ENCODE data around the gene C11orf98. TPM values are rescaled to one million over a fixed set of nuclear protein-coding genes. Genes with fewer than 3 reads are reported as not detected.

C11orf98 gene
- total and polyA plus RNA-seq, 5 donors from 2014 or later: 30.5 to 149 (median 127) TPM

DNA sequence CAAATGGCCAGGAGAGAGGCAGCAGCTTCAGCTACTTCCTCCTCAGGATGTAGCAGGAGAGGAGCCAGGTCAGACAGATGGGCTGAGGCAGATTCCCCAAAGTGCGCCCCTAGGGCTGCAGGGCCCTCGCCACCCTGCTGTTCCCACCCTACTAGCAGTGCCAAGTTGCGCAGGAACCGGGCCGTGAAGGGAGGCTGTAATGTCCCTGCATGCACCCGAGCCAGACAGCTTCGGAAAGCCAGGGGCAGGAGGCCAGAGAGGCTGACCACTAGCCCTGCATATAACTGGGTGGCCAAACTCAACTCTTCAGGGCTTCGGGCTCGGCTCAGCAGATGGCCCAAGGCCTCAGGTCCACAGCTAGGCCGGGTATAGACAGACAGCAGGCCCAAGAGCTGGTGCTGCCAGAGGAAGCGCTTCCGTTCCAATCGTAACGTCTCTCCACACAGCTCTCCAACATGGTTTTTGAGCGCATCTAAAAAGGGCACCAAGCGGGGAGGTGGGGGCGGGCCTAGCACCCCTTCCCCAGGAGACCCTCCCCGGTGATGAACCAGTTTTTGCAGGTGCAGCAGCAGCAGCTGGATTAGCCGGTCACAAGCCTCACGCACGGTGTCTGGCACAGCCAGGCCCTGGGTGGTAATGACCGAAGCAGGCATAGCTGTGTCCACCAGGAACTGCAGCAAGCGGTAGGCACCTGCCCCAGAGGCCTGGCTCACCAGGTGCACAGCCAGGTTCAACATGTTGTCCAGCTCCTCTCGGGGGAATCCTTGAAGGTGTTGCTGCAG is 16.6 kb downstream of the C11orf98 start:
- DNase-seq (no peak), ATAC-seq (ENCODE audit: low read depth in 2 of 2) (no peak)
- H3K36me3 ChIP-seq (ENCODE audit: control insufficient read depth, insufficient read depth, low read length): peaks cover 12% of the 10 kb centered on the region
- H3K27me3 Mint-ChIP-seq: peaks cover 2% of the 10 kb centered on the region
- no peaks in the 10 kb centered on the region for H3K9me3 ChIP-seq (ENCODE audit: control insufficient read depth in 2 of 2, low read length in 2 of 2)
- H3K36me3 Mint-ChIP-seq: no peaks in the 10 kb centered on the region
- peaks cover 44% of the 10 kb centered on the region for H3K4me1 ChIP-seq (ENCODE audit: control insufficient read depth, insufficient read depth, low read length, poor library complexity, severe bottlenecking)
- H3K4me3 Mint-ChIP-seq: no peak overlapping the region
- H3K4me1 Mint-ChIP-seq: peaks cover 6 to 52% (median 21%) of the 10 kb centered on the region in 4 donors
- no peak overlapping the region for H3K27ac Mint-ChIP-seq
- no peaks in the 10 kb centered on the region for H3K27me3 ChIP-seq (ENCODE audit: control insufficient read depth, insufficient read depth, low read length)
- no peak overlapping the region for H3K4me3 ChIP-seq (ENCODE audit: low read depth, low read length)
- no peaks in the 10 kb centered on the region for H3K9me3 Mint-ChIP-seq
- no peak overlapping the region for H3K27ac ChIP-seq (ENCODE audit: insufficient read depth, low read length, poor library complexity, severe bottlenecking)

DNA sequence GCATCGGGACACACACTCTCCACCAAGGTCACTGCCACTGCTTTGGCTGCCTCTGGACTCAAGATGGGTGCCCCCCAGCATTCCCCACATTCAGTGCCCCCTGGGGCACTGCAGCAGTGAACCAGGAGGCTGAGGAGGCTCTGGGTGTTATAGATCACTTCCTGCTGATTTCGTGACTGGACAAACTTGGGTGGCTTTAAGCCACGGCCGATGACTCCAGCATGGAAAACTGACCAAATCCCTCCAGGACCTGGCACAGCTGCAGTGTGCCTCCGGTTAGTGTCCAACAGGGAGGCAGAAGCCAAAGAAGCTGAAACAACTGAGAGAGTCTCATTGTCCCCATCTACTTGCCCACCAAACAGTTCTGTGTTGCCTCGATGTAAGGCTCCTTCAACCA is 17.4 kb downstream of the C11orf98 start:
- peaks cover 38% of the 10 kb centered on the region for H3K4me1 ChIP-seq (ENCODE audit: control insufficient read depth, insufficient read depth, low read length, poor library complexity, severe bottlenecking)
- H3K4me1 Mint-ChIP-seq: peaks cover 4 to 54% (median 17%) of the 10 kb centered on the region in 4 donors
- no peak overlapping the region for H3K27ac ChIP-seq (ENCODE audit: insufficient read depth, low read length, poor library complexity, severe bottlenecking)
- no peaks in the 10 kb centered on the region for H3K27me3 ChIP-seq (ENCODE audit: control insufficient read depth, insufficient read depth, low read length)
- ATAC-seq (ENCODE audit: low read depth in 2 of 2) (no peak), DNase-seq (no peak)
- H3K36me3 ChIP-seq (ENCODE audit: control insufficient read depth, insufficient read depth, low read length): peaks cover 17% of the 10 kb centered on the region
- no peak overlapping the region for H3K4me3 ChIP-seq (ENCODE audit: low read depth, low read length)
- no peak overlapping the region for H3K27ac Mint-ChIP-seq
- no peaks in the 10 kb centered on the region for H3K36me3 Mint-ChIP-seq
- H3K9me3 ChIP-seq (ENCODE audit: control insufficient read depth in 2 of 2, low read length in 2 of 2): no peaks in the 10 kb centered on the region
- H3K27me3 Mint-ChIP-seq: no peaks in the 10 kb centered on the region
- H3K9me3 Mint-ChIP-seq: no peaks in the 10 kb centered on the region
- H3K4me3 Mint-ChIP-seq: no peak overlapping the region

DNA sequence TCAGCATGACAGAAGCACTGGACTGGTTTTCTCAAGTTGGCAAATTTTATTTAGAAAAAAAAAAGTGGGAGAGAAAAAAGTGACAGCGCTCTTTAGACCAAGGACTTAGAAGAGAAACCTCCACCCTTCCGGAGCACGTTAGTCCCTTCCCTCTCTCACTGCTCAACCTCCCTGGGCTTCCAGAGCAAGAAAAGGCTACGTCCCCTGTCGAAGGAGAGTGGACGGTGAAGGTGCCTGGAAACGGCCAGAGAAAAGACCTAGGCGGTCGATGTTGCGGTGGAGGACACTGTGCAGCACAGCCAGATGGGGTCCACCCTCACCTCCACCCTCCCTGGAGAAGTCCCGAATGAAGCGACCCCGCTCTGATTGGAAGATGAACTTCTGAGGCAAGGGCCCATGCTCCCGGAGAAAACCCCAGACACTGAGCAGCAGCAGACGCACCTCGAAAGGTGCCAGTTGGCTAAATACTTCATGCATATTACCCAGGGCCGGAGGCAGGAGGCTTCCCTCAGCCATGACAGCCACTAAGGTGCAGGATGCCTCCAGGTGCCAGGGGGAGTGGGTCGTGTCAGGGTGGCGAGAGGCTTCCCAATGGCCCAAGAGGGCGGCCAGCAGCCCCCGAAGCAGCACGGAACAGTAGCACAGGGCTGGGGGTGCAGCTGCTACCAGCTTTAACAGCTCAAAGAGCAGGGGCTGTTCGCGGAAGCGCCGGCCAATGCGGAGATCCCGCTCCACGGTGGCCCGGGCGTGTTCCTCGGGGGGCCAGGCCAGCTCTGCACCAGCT is 18.0 kb downstream of the C11orf98 start:
- Histone ChIP-seq H3K9me3 (ENCODE audit: control insufficient read depth in 2 of 2, low read length in 2 of 2) (no peaks in the 10 kb centered on the region), H3K4me3 (ENCODE audit: low read depth, low read length) (peak overlapping the region; percentile 72), H3K27ac (ENCODE audit: insufficient read depth, low read length, poor library complexity, severe bottlenecking) (peak overlapping the region; percentile 92), H3K4me1 (ENCODE audit: control insufficient read depth, insufficient read depth, low read length, poor library complexity, severe bottlenecking) (peaks cover 32% of the 10 kb centered on the region), H3K36me3 (ENCODE audit: control insufficient read depth, insufficient read depth, low read length) (peaks cover 19% of the 10 kb centered on the region), H3K27me3 (ENCODE audit: control insufficient read depth, insufficient read depth, low read length) (no peaks in the 10 kb centered on the region)
- DNase-seq: no peak
- Mint-ChIP-seq H3K4me1 (peaks cover 0 to 50% (median 13%) of the 10 kb centered on the region in 4 donors), H3K4me3 (peak overlapping the region; percentile 95 to 97 (median 96)), H3K9me3 (no peaks in the 10 kb centered on the region), H3K27ac (peak overlapping the region; percentile 76 to 98 (median 95)), H3K36me3 (no peaks in the 10 kb centered on the region), H3K27me3 (no peaks in the 10 kb centered on the region)
- ATAC-seq (ENCODE audit: low read depth in 2 of 2): no peak

DNA sequence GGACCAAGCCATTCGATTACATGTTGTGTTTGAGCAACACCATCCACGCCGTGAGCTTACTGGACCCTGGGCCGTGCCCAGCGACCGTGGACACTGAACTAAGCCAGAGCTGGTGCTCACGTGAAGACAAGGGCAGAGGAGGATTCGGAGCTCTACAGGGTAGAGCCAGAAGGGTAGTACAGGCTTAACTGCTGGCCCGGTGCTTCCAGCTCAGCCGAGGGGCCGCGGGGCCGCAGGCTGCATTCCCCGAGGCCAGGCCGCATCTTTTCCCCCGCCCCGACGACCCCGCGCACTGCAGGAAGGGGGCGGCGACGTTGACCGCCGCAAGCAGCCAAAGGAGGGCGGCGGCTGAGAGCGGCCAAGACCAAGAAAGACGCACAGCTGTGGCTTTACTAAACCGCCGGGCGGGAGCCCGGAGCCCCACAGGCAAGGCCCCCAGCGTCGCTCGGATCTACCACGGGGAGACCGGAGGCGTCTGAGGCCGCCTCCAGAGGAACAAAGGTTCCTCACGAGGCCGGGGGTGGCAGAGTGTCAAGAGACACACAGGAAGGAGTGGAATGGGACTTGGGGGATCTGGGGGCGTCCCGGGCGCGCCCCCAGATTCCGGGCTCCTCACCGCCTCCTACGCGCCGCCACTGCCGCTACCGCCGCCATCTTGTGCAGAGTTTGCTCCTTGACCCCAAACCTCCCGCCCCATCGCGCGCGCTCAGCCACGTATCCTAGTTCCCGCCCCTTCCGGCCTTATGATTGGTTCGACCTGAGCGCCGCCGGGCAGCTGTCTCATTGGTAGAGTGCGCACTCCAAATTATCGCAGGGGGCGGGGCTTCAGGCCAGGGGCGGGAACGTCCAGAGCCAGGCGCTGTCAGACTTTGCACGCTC is 18.8 kb downstream of the C11orf98 start, which contains the start of gene GANAB:
GANAB (minus strand) TSS at position 668 of the 879 bp plus-strand sequence; CDS start at position 654, 14 bp downstream.
- peaks cover 19% of the 10 kb centered on the region for H3K36me3 ChIP-seq (ENCODE audit: control insufficient read depth, insufficient read depth, low read length)
- no peaks in the 10 kb centered on the region for H3K27me3 ChIP-seq (ENCODE audit: control insufficient read depth, insufficient read depth, low read length)
- DNase-seq: peak; percentile 97 to 99 (median 99)
- no peaks in the 10 kb centered on the region for H3K9me3 ChIP-seq (ENCODE audit: control insufficient read depth in 2 of 2, low read length in 2 of 2)
- Mint-ChIP-seq H3K27ac (peak within 1 kb of the TSS; percentile 76 to 98 (median 95)), H3K27me3 (no peaks in the 10 kb centered on the region), H3K9me3 (no peaks in the 10 kb centered on the region), H3K4me3 (peak within 1 kb of the TSS; percentile 95 to 97 (median 96)), H3K36me3 (no peaks in the 10 kb centered on the region), H3K4me1 (peaks cover 0 to 48% (median 13%) of the 10 kb centered on the region in 4 donors)
- H3K4me3 ChIP-seq (ENCODE audit: low read depth, low read length): peak within 1 kb of the TSS; percentile 87
- ATAC-seq (ENCODE audit: low read depth in 2 of 2): peak; percentile 99
- peaks cover 27% of the 10 kb centered on the region for H3K4me1 ChIP-seq (ENCODE audit: control insufficient read depth, insufficient read depth, low read length, poor library complexity, severe bottlenecking)
- peak within 1 kb of the TSS; percentile 92 for H3K27ac ChIP-seq (ENCODE audit: insufficient read depth, low read length, poor library complexity, severe bottlenecking)

DNA sequence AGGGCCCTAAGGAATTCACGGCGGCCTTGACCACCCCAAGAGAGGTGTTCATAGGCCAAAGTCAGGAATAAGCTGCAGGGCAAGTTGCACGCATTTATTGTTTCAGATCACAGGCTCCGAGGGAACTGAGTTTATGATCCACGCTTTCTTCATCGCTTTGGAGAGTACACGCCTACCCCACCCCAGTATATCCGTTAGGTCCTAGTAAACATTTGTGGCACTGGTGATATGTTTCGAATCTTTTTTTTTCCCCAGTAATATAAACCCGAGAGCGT is 19.4 kb downstream of the C11orf98 start:
- H3K36me3 ChIP-seq (ENCODE audit: control insufficient read depth, insufficient read depth, low read length): peaks cover 19% of the 10 kb centered on the region
- H3K36me3 Mint-ChIP-seq: no peaks in the 10 kb centered on the region
- H3K27me3 ChIP-seq (ENCODE audit: control insufficient read depth, insufficient read depth, low read length): no peaks in the 10 kb centered on the region
- ATAC-seq (ENCODE audit: low read depth in 2 of 2): no peak
- peak overlapping the region; percentile 95 to 97 (median 96) for H3K4me3 Mint-ChIP-seq
- no peaks in the 10 kb centered on the region for H3K9me3 ChIP-seq (ENCODE audit: control insufficient read depth in 2 of 2, low read length in 2 of 2)
- H3K27me3 Mint-ChIP-seq: no peaks in the 10 kb centered on the region
- DNase-seq: peak in 1 of 3 donors; percentile 39
- peak overlapping the region; percentile 76 to 98 (median 95) for H3K27ac Mint-ChIP-seq
- peak overlapping the region; percentile 92 for H3K27ac ChIP-seq (ENCODE audit: insufficient read depth, low read length, poor library complexity, severe bottlenecking)
- H3K4me1 Mint-ChIP-seq: peaks cover 5 to 49% (median 13%) of the 10 kb centered on the region in 4 donors
- no peaks in the 10 kb centered on the region for H3K9me3 Mint-ChIP-seq
- H3K4me3 ChIP-seq (ENCODE audit: low read depth, low read length): peak overlapping the region; percentile 87
- H3K4me1 ChIP-seq (ENCODE audit: control insufficient read depth, insufficient read depth, low read length, poor library complexity, severe bottlenecking): peaks cover 29% of the 10 kb centered on the region

DNA sequence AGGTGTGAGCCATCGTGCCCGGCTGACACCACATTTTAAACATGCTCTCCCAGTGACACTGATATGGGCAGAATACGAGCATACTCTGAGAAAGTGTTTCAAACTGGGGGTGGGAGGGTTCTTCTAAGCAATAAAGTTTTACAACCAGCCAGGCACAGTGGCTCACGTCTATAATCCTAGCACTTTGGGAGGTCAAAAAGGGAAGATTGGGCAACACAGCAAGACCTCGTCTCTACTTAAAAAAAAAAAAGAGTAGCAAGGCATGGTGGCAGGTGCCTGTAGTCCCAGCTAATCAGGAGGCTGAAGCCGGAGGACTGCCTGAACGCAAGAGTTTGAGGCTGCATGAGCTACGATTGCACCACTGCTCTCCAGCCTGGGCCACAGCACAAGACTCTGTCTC is 20.8 kb downstream of the C11orf98 start:
- H3K36me3 ChIP-seq (ENCODE audit: control insufficient read depth, insufficient read depth, low read length): peaks cover 14% of the 10 kb centered on the region
- peaks cover 11 to 50% (median 18%) of the 10 kb centered on the region in 4 donors for H3K4me1 Mint-ChIP-seq
- no peak overlapping the region for H3K4me3 ChIP-seq (ENCODE audit: low read depth, low read length)
- H3K4me3 Mint-ChIP-seq: peak overlapping the region in 3 of 4 donors; percentile 41 to 95 (median 61)
- no peak for ATAC-seq (ENCODE audit: low read depth in 2 of 2)
- peaks cover 6% of the 10 kb centered on the region for H3K36me3 Mint-ChIP-seq
- no peaks in the 10 kb centered on the region for H3K27me3 Mint-ChIP-seq
- H3K27ac Mint-ChIP-seq: peak overlapping the region; percentile 17 to 63 (median 59)
- no peaks in the 10 kb centered on the region for H3K27me3 ChIP-seq (ENCODE audit: control insufficient read depth, insufficient read depth, low read length)
- H3K27ac ChIP-seq (ENCODE audit: insufficient read depth, low read length, poor library complexity, severe bottlenecking): no peak overlapping the region
- no peaks in the 10 kb centered on the region for H3K9me3 ChIP-seq (ENCODE audit: control insufficient read depth in 2 of 2, low read length in 2 of 2)
- no peak for DNase-seq
- peaks cover 29% of the 10 kb centered on the region for H3K4me1 ChIP-seq (ENCODE audit: control insufficient read depth, insufficient read depth, low read length, poor library complexity, severe bottlenecking)
- H3K9me3 Mint-ChIP-seq: no peaks in the 10 kb centered on the region

DNA sequence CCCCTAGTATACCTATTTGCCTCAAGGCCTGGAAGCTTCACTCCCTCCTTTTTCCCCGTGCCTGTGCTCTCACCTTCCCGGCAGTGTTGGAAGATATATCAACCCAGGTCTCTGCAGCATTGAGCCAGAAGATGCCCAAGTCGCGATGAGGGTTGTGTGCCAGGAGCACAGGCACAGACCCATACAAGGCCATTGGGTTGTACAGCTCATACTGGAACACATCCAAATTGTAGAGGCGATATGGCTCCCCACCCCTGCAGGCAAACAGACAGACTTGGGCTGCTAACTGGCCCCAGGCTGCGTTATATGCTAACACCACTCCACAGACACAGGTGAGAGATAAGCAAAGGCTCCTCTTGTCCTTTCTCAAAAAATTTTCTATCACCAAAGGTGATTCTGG is 32.5 kb downstream of the C11orf98 start:
- Histone ChIP-seq H3K27me3 (ENCODE audit: control insufficient read depth, insufficient read depth, low read length) (no peaks in the 10 kb centered on the region), H3K4me3 (ENCODE audit: low read depth, low read length) (no peak overlapping the region), H3K27ac (ENCODE audit: insufficient read depth, low read length, poor library complexity, severe bottlenecking) (no peak overlapping the region), H3K4me1 (ENCODE audit: control insufficient read depth, insufficient read depth, low read length, poor library complexity, severe bottlenecking) (peaks cover 4% of the 10 kb centered on the region), H3K9me3 (ENCODE audit: control insufficient read depth in 2 of 2, low read length in 2 of 2) (no peaks in the 10 kb centered on the region), H3K36me3 (ENCODE audit: control insufficient read depth, insufficient read depth, low read length) (peaks cover 83% of the 10 kb centered on the region)
- H3K4me1 Mint-ChIP-seq: peaks cover 0 to 30% (median 13%) of the 10 kb centered on the region in 4 donors
- H3K27me3 Mint-ChIP-seq: no peaks in the 10 kb centered on the region
- no peak for DNase-seq
- no peak for ATAC-seq (ENCODE audit: low read depth in 2 of 2)
- H3K9me3 Mint-ChIP-seq: no peaks in the 10 kb centered on the region
- H3K27ac Mint-ChIP-seq: peak overlapping the region in 1 of 3 donors; percentile 81
- H3K4me3 Mint-ChIP-seq: no peak overlapping the region
- H3K36me3 Mint-ChIP-seq: peaks cover 52% of the 10 kb centered on the region

All from CD4-positive, CD25-positive, alpha-beta regulatory T cell (primary cell).